ENCODE results near the gene GLTP.

- TF ChIP-seq CTCF (IDR thresholded peaks at IDR 0.05; ENCODE audit: insufficient read depth, low read length, poor library complexity, severe bottlenecking) (no peak), EZH2phosphoT487 (conservative IDR thresholded peaks at IDR 0.05; ENCODE audit: low read length) (no peak)
These were observed 64.4 kb downstream of the GLTP start for GRCh38 chr12:109815757-109816617.
